ENCODE data around the gene PTPRN2. TPM values are rescaled to one million over a fixed set of nuclear protein-coding genes. Genes with fewer than 3 reads are reported as not detected.
"Not testable (repeated sequence)": the region's sequence is repeated elsewhere in the genome, so short reads cannot be mapped to it uniquely, and the experiment has no call there.

The PTPRN2 gene
- total RNA-seq, 1 experiment from 2014 or later = 0.11 TPM

- Histone ChIP-seq H3K9me3 (ENCODE audit: low read depth, low read length, poor library complexity, severe bottlenecking) (no peaks in the 10 kb centered on the region), H3K4me1 (ENCODE audit: insufficient read depth, low read length, poor library complexity, severe bottlenecking) (no peaks in the 10 kb centered on the region), H3K27me3 (replicated peaks; ENCODE audit: insufficient read depth, low read depth, low read length, poor library complexity) (peaks cover 18% of the 10 kb centered on the region), H3K4me3 (ENCODE audit: low read depth, low read length, poor library complexity, severe bottlenecking) (no peak overlapping the region), H3K36me3 (ENCODE audit: insufficient read depth, low read length, poor library complexity, severe bottlenecking) (no peaks in the 10 kb centered on the region), H3K27ac (ENCODE audit: low read depth, low read length, poor library complexity, severe bottlenecking) (no peak overlapping the region)
- ChIA-PET POLR2A (ENCODE audit: low non-redundant PET) (no interaction called here), CTCF (no interaction called here)
- no TSS peak for BruUV-seq (replicated peaks)
- no peak for TF ChIP-seq EZH2 (IDR thresholded peaks at IDR 0.05; ENCODE audit: borderline replicate concordance, low read depth, low read length, poor library complexity, severe bottlenecking)
- no peak for TF ChIP-seq CTCF (conservative IDR thresholded peaks at IDR 0.05; ENCODE audit: low read depth, low read length)
- intact Hi-C loops (cut with micrococcal nuclease; ENCODE audit: unreplicated experiment) = no loop called here
- DNase-seq (ENCODE audit: low spot score) = no peak
Measured at GRCh38 chr7:158430308-158431034, 157.2 kb downstream of the PTPRN2 start.

GRCh38 chr7:158428837-158429753 is 158.5 kb downstream of the PTPRN2 start:
- peaks cover 5% of the 10 kb centered on the region for H3K27me3 ChIP-seq (replicated peaks; ENCODE audit: insufficient read depth, low read depth, low read length, poor library complexity)
- TF ChIP-seq EZH2 (IDR thresholded peaks at IDR 0.05; ENCODE audit: borderline replicate concordance, low read depth, low read length, poor library complexity, severe bottlenecking) (no peak), CTCF (conservative IDR thresholded peaks at IDR 0.05; ENCODE audit: low read depth, low read length) (no peak)
- H3K9me3 ChIP-seq (ENCODE audit: low read depth, low read length, poor library complexity, severe bottlenecking) = no peaks in the 10 kb centered on the region
- no peaks in the 10 kb centered on the region for H3K36me3 ChIP-seq (ENCODE audit: insufficient read depth, low read length, poor library complexity, severe bottlenecking)
- intact Hi-C loops (cut with micrococcal nuclease; ENCODE audit: unreplicated experiment) = no loop called here
- DNase-seq (ENCODE audit: low spot score) = no peak
- ChIA-PET CTCF (no interaction called here), POLR2A (ENCODE audit: low non-redundant PET) (no interaction called here)
- no TSS peak for BruUV-seq (replicated peaks)
- no peaks in the 10 kb centered on the region for H3K4me1 ChIP-seq (ENCODE audit: insufficient read depth, low read length, poor library complexity, severe bottlenecking)
- no peak overlapping the region for H3K27ac ChIP-seq (ENCODE audit: low read depth, low read length, poor library complexity, severe bottlenecking)
- H3K4me3 ChIP-seq (ENCODE audit: low read depth, low read length, poor library complexity, severe bottlenecking) = no peak overlapping the region

- TF ChIP-seq CTCF (conservative IDR thresholded peaks at IDR 0.05; ENCODE audit: low read depth, low read length) = no peak
- no peak for TF ChIP-seq EZH2 (IDR thresholded peaks at IDR 0.05; ENCODE audit: borderline replicate concordance, low read depth, low read length, poor library complexity, severe bottlenecking)
- no peak overlapping the region for H3K4me3 ChIP-seq (ENCODE audit: low read depth, low read length, poor library complexity, severe bottlenecking)
- no peaks in the 10 kb centered on the region for H3K27me3 ChIP-seq (replicated peaks; ENCODE audit: insufficient read depth, low read depth, low read length, poor library complexity)
- no peak for DNase-seq (ENCODE audit: low spot score)
- intact Hi-C loops (cut with micrococcal nuclease; ENCODE audit: unreplicated experiment) = no loop called here
- no peak overlapping the region for H3K27ac ChIP-seq (ENCODE audit: low read depth, low read length, poor library complexity, severe bottlenecking)
- H3K36me3 ChIP-seq (ENCODE audit: insufficient read depth, low read length, poor library complexity, severe bottlenecking) = no peaks in the 10 kb centered on the region
- BruUV-seq (replicated peaks) = no TSS peak
- CTCF ChIA-PET = no interaction called here
- H3K9me3 ChIP-seq (ENCODE audit: low read depth, low read length, poor library complexity, severe bottlenecking) = no peaks in the 10 kb centered on the region
- no peaks in the 10 kb centered on the region for H3K4me1 ChIP-seq (ENCODE audit: insufficient read depth, low read length, poor library complexity, severe bottlenecking)
- POLR2A ChIA-PET (ENCODE audit: low non-redundant PET) = no interaction called here
Measured at GRCh38 chr7:158428131-158428836, 159.3 kb downstream of the PTPRN2 start.

GRCh38 chr7:158425676-158426075 is 161.9 kb downstream of the PTPRN2 start:
- DNase-seq (ENCODE audit: low spot score); CTCF ChIA-PET; H3K36me3 ChIP-seq (ENCODE audit: insufficient read depth, low read length, poor library complexity, severe bottlenecking); H3K4me1 ChIP-seq (ENCODE audit: insufficient read depth, low read length, poor library complexity, severe bottlenecking); H3K27me3 ChIP-seq (replicated peaks; ENCODE audit: insufficient read depth, low read depth, low read length, poor library complexity); H3K9me3 ChIP-seq (ENCODE audit: low read depth, low read length, poor library complexity, severe bottlenecking); POLR2A ChIA-PET (ENCODE audit: low non-redundant PET); H3K4me3 ChIP-seq (ENCODE audit: low read depth, low read length, poor library complexity, severe bottlenecking); intact Hi-C loops (cut with micrococcal nuclease; ENCODE audit: unreplicated experiment); H3K27ac ChIP-seq (ENCODE audit: low read depth, low read length, poor library complexity, severe bottlenecking); BruUV-seq (replicated peaks): not testable (repeated sequence)

All from A673 (cell line).